IMR-90 (cell line): ENCODE data around the gene ZNF783. TPM values are rescaled to one million over a fixed set of nuclear protein-coding genes. Genes with fewer than 3 reads are reported as not detected.

Experiments used
- ATAC-seq: fragments of 200-7000 bp; cut with Tn5 transposase; 2 replicates; pipeline ENCODE4 v1.9.1; 2020; ENCODE audit warnings: low read depth, mild to moderate bottlenecking, moderate library complexity
- BruUV-seq: library from RNA; stranded (reverse); fragments of 400-500 nt; replicated peaks from 2 replicates; lab custom pipeline; 2021; lab: Mats Ljungman, UMichigan
- CTCF ChIA-PET: fragments of 300-600 bp; formaldehyde crosslinking; extraction: SDS; loops from one replicate; lab custom pipeline; 2021; ENCODE audit warnings: antibody characterized with exemption; lab: Yijun Ruan, JAX
- POLR2A ChIA-PET: fragments of 300-600 bp; sonication (Branson Sonifier 250); formaldehyde crosslinking; loops from one replicate; lab custom pipeline; 2022; ENCODE audit warnings: antibody characterized with exemption; ENCODE audit not compliant: unreplicated experiment; lab: Charles Lee
- DNase-seq: peaks from one replicate; pipeline ENCODE4 v3.0.0; 2013
- H2AFZ ChIP-seq: replicated peaks from 2 replicates; pipeline ENCODE3; 2013; ENCODE audit warnings: low read length, mild to moderate bottlenecking; ENCODE audit not compliant: poor library complexity
- H2AK5ac ChIP-seq: 2 replicates; pipeline ENCODE4 v1.6.1; 2013; ENCODE audit warnings: low read depth, low read length, inconsistent platforms
- H2AK9ac ChIP-seq: replicated peaks from 2 replicates; pipeline ENCODE3; 2013; ENCODE audit warnings: mild to moderate bottlenecking, low read depth, low read length, moderate library complexity; ENCODE audit not compliant: poor library complexity
- H2BK120ac ChIP-seq: 2 replicates; pipeline ENCODE4 v1.6.1; 2013; ENCODE audit warnings: low read depth, low read length, inconsistent platforms
- H2BK15ac ChIP-seq: 3 replicates; pipeline ENCODE4 v1.6.1; 2013; ENCODE audit warnings: low read depth, low read length, inconsistent platforms
- H2BK20ac ChIP-seq: 2 replicates; pipeline ENCODE4 v1.6.1; 2013; ENCODE audit warnings: low read depth, mild to moderate bottlenecking, inconsistent platforms, low read length, moderate library complexity
- H2BK5ac ChIP-seq: 2 replicates; pipeline ENCODE4 v1.6.1; 2013; ENCODE audit warnings: mild to moderate bottlenecking, low read depth, low read length, inconsistent platforms; ENCODE audit not compliant: poor library complexity, severe bottlenecking
- H3K14ac ChIP-seq: replicated peaks from 2 replicates; pipeline ENCODE4 v1.6.1; 2013; ENCODE audit warnings: low read depth, low read length, inconsistent platforms
- H3K18ac ChIP-seq: 2 replicates; pipeline ENCODE4 v1.6.1; 2013; ENCODE audit warnings: low read depth, low read length, control low read depth
- H3K23ac ChIP-seq: 2 replicates; pipeline ENCODE4 v1.6.1; 2013; ENCODE audit warnings: low read depth, low read length, inconsistent platforms
- H3K27ac ChIP-seq: 2 replicates; pipeline ENCODE4 v1.5.1; 2013; ENCODE audit warnings: mild to moderate bottlenecking, control low read depth, low read length; ENCODE audit not compliant: insufficient read depth
- H3K27me3 ChIP-seq: 2 replicates; pipeline ENCODE4 v1.6.1; 2013; ENCODE audit warnings: low read length; ENCODE audit not compliant: control insufficient read depth, insufficient read depth
- H3K36me3 ChIP-seq: 2 replicates; pipeline ENCODE4 v1.6.1; 2013; ENCODE audit warnings: low read length, mixed read lengths; ENCODE audit not compliant: control insufficient read depth, insufficient read depth
- H3K4ac ChIP-seq: 2 replicates; pipeline ENCODE4 v1.6.1; 2013; ENCODE audit warnings: low read depth, low read length, inconsistent platforms
- H3K4me1 ChIP-seq: 2 replicates; pipeline ENCODE4 v1.6.1; 2013; ENCODE audit warnings: low read length, mixed read lengths; ENCODE audit not compliant: control insufficient read depth, insufficient read depth
- H3K4me2 ChIP-seq: 2 replicates; pipeline ENCODE4 v1.6.1; 2013; ENCODE audit warnings: low read depth, mild to moderate bottlenecking, control low read depth, low read length, moderate library complexity
- H3K4me3 ChIP-seq: 2 replicates; pipeline ENCODE4 v1.5.1; 2013; ENCODE audit warnings: low read depth, mild to moderate bottlenecking, control low read depth, low read length, moderate library complexity; ENCODE audit not compliant: insufficient read depth
- H3K56ac ChIP-seq: 2 replicates; pipeline ENCODE4 v1.6.1; 2013; ENCODE audit warnings: low read length, inconsistent platforms; ENCODE audit not compliant: insufficient read depth; ENCODE audit errors: extremely low read depth
- H3K79me1 ChIP-seq, 2 experiments: 2 replicates each; pipeline ENCODE4 v1.6.1; 2013; ENCODE audit warnings: low read length in 2 of 2, inconsistent platforms in 1 of 2, low read depth in 1 of 2
- H3K9ac ChIP-seq: 2 replicates; pipeline ENCODE4 v1.6.1; 2013; ENCODE audit warnings: low read depth, low read length, control low read depth
- H3K9me1 ChIP-seq: 2 replicates; pipeline ENCODE4 v1.6.1; 2013; ENCODE audit warnings: low read length, inconsistent platforms; ENCODE audit not compliant: insufficient read depth
- H3K9me3 ChIP-seq: 2 replicates; pipeline ENCODE4 v1.6.1; 2013; ENCODE audit warnings: low read length; ENCODE audit not compliant: control insufficient read depth, insufficient read depth
- H4K20me1 ChIP-seq: 2 replicates; pipeline ENCODE4 v1.6.1; 2013; ENCODE audit warnings: low read length, inconsistent platforms; ENCODE audit not compliant: insufficient read depth
- H4K5ac ChIP-seq: 2 replicates; pipeline ENCODE4 v1.6.1; 2013; ENCODE audit warnings: mild to moderate bottlenecking, low read depth, low read length, control low read depth
- H4K8ac ChIP-seq, 2 experiments: 2 replicates each; pipeline ENCODE4 v1.6.1; 2013; ENCODE audit warnings: low read depth in 2 of 2, low read length in 2 of 2, control low read depth in 1 of 2, inconsistent platforms in 1 of 2
- H4K91ac ChIP-seq: 2 replicates; pipeline ENCODE4 v1.6.1; 2013; ENCODE audit warnings: low read depth, low read length, inconsistent platforms; ENCODE audit not compliant: insufficient read depth
- BHLHE40 ChIP-seq: fragments of 150-350 bp; IDR thresholded peaks from 2 replicates; pipeline ENCODE4 v1.6.1; 2016; ENCODE audit warnings: mild to moderate bottlenecking, low read depth, low read length
- CEBPB ChIP-seq: IDR thresholded peaks from 2 replicates; pipeline ENCODE4 v1.6.1; 2012; ENCODE audit warnings: low read depth, low read length, improper control_type of control experiment
- CHD1 ChIP-seq: IDR thresholded peaks from 2 replicates; pipeline ENCODE4 v1.6.1; 2012; ENCODE audit warnings: low read depth, low read length, improper control_type of control experiment
- CTCF ChIP-seq: conservative IDR thresholded peaks from 2 replicates; pipeline ENCODE4 v1.5.1; 2012; ENCODE audit warnings: mild to moderate bottlenecking, low read depth, low read length, improper control_type of control experiment
- ELK1 ChIP-seq: fragments of 150-350 bp; IDR thresholded peaks from 2 replicates; pipeline ENCODE4 v1.6.1; 2016; ENCODE audit warnings: low read depth, mild to moderate bottlenecking, low read length, moderate library complexity, borderline replicate concordance
- FOS ChIP-seq: fragments of 150-350 bp; IDR thresholded peaks from 2 replicates; pipeline ENCODE4 v1.6.1; 2016; ENCODE audit warnings: low read depth, low read length
- MAFK ChIP-seq: IDR thresholded peaks from 2 replicates; pipeline ENCODE4 v1.6.1; 2012; ENCODE audit warnings: low read depth, low read length, improper control_type of control experiment
- MAZ ChIP-seq: IDR thresholded peaks from 2 replicates; pipeline ENCODE4 v1.6.1; 2012; ENCODE audit warnings: low read depth, mild to moderate bottlenecking, low read length, improper control_type of control experiment, moderate library complexity, borderline replicate concordance
- MXI1 ChIP-seq: IDR thresholded peaks from 2 replicates; pipeline ENCODE4 v1.6.1; 2012; ENCODE audit warnings: low read depth, mild to moderate bottlenecking, low read length, moderate library complexity, borderline replicate concordance
- NFE2L2 ChIP-seq: fragments of 150-350 bp; IDR thresholded peaks from 2 replicates; pipeline ENCODE4 v1.6.1; 2016; ENCODE audit warnings: low read depth, mild to moderate bottlenecking, low read length
- POLR2A ChIP-seq: IDR thresholded peaks from 2 replicates; pipeline ENCODE4 v1.6.1; 2012; ENCODE audit warnings: mild to moderate bottlenecking, low read depth, low read length
- RAD21 ChIP-seq: IDR thresholded peaks from 2 replicates; pipeline ENCODE4 v1.6.1; 2012; ENCODE audit warnings: low read length, improper control_type of control experiment
- RCOR1 ChIP-seq: IDR thresholded peaks from 2 replicates; pipeline ENCODE4 v1.6.1; 2012; ENCODE audit warnings: mild to moderate bottlenecking, low read length, improper control_type of control experiment; ENCODE audit not compliant: insufficient replicate concordance
- RFX5 ChIP-seq: IDR thresholded peaks from 2 replicates; pipeline ENCODE4 v1.8.0; 2012; ENCODE audit warnings: low read depth, mild to moderate bottlenecking, low read length, moderate library complexity
- SMC3 ChIP-seq: fragments of 150-350 bp; IDR thresholded peaks from 2 replicates; pipeline ENCODE4 v1.6.1; 2016; ENCODE audit warnings: low read depth, mild to moderate bottlenecking, antibody characterized with exemption, low read length, moderate library complexity
- USF2 ChIP-seq: fragments of 150-350 bp; IDR thresholded peaks from 2 replicates; pipeline ENCODE4 v1.6.1; 2017; ENCODE audit warnings: mild to moderate bottlenecking, antibody characterized with exemption, low read length, low read depth
- WGBS, 2 experiments: methylation state at CpG; one replicate each; pipeline versions ENCODE4 v1.1.5 to v1.1.7; 2013; ENCODE audit warnings: missing lambda C conversion rate in 2 of 2; ENCODE audit not compliant: insufficient read length in 1 of 2; ENCODE audit errors: extremely low coverage in 2 of 2; 5-methylcytosine and 5-hydroxymethylcytosine counted together
- dilution Hi-C: fragments of 300-500 bp; cut with HindIII; formaldehyde crosslinking; loops from one replicate; pipeline ENCODE4 v1.14.3; 2018; ENCODE audit warnings: low sequenced_read_pairs; ENCODE audit not compliant: unreplicated experiment
- in situ Hi-C: fragments of 300-500 bp; cut with MboI; formaldehyde crosslinking; loops from 3 replicates; pipeline ENCODE4 v1.14.3; 2019; ENCODE audit warnings: low sequenced_read_pairs, inconsistent platforms, mixed read lengths
- intact Hi-C: fragments of 100-400 bp; cut with micrococcal nuclease; formaldehyde crosslinking; loops from 2 replicates; pipeline ENCODE4 v1.10.0; 2022
- polyA plus RNA-seq, 3 experiments: library from polyadenylated mRNA; depleted of rRNA; stranded (reverse); fragments of >200 nt; gene quantifications; 2 replicates each; pipeline ENCODE4 v1.2.3, GENCODE V29; 2012; ENCODE audit warnings: low replicate concordance in 1 of 3
- total RNA-seq: library from RNA; depleted of rRNA; stranded (reverse); fragments of >200 nt; gene quantifications from 2 replicates; pipeline ENCODE4 v1.2.3, GENCODE V29; 2012

ZNF783 gene
- total and polyA plus RNA-seq, 2 of the 4 experiments (the other 2 are of a cell fraction): 2.3 to 7.2 TPM

GRCh38 chr7:149302222-149302621, 40.2 kb downstream of the ZNF783 start:
- Histone ChIP-seq H3K79me1 (no peaks in the 10 kb centered on the region), H4K20me1 (no peaks in the 10 kb centered on the region), H3K14ac (no peak overlapping the region), H3K36me3 (no peaks in the 10 kb centered on the region), H2BK20ac (no peak overlapping the region), H2BK120ac (no peak overlapping the region), H3K4ac (no peak overlapping the region), H4K5ac (no peak overlapping the region), H2BK5ac (no peak overlapping the region), H3K4me3 (no peak overlapping the region), H3K27me3 (no peaks in the 10 kb centered on the region; the same call in 1 of the 2 replicates), H3K27ac (no peak overlapping the region), H4K8ac (no peak overlapping the region), H3K4me2 (no peak overlapping the region), H2AK9ac (no peak overlapping the region), H3K23ac (no peak overlapping the region), H3K18ac (no peak overlapping the region), H2AK5ac (no peak overlapping the region), H3K9me1 (no peaks in the 10 kb centered on the region; the same call in 1 of the 2 replicates), H3K9me3 (no peaks in the 10 kb centered on the region), H3K9ac (no peak overlapping the region), H4K91ac (no peak overlapping the region), H2AFZ (no peak overlapping the region), H3K56ac (no peak overlapping the region), H3K4me1 (no peaks in the 10 kb centered on the region), H2BK15ac (no peak overlapping the region)
- 58% methylated on average over 2 of the region's 12 CpGs; no CpG with 5 or more reads in 1 of the 2 experiments for WGBS, 2 experiments
- DNase-seq: no peak
- in situ Hi-C loops (no loop called here), intact Hi-C loops (no loop called here), dilution Hi-C loops (no loop called here)
- ChIA-PET POLR2A (no interaction called here), CTCF (no interaction called here)
- ATAC-seq: no peak
- BruUV-seq: no TSS peak
- TF ChIP-seq ELK1 (no peak), CEBPB (no peak), RAD21 (no peak), USF2 (no peak), RCOR1 (no peak), RFX5 (no peak), BHLHE40 (no peak), POLR2A (no peak), MAFK (no peak), MXI1 (no peak), MAZ (no peak), NFE2L2 (no peak), FOS (no peak), CHD1 (no peak), SMC3 (no peak), CTCF (no peak)
